SU-DHL-6 (cell line): ENCODE data around the gene FOXD4L3.
"Not testable (repeated sequence)": the region's sequence is repeated elsewhere in the genome, so short reads cannot be mapped to it uniquely, and the experiment has no call there.

Experiments used
- CTCF ChIP-seq: fragments of 200-600 bp; sonication (generic); IDR thresholded peaks from one replicate; pipeline ENCODE4 v1.5.1; 2017; ENCODE audit warnings: antibody characterized with exemption, mild to moderate bottlenecking, low read length, moderate library complexity; ENCODE audit not compliant: insufficient read depth, poor library complexity, severe bottlenecking
- EZH2phosphoT487 ChIP-seq: fragments of 200-600 bp; sonication (generic), shearing (Covaris generic); conservative IDR thresholded peaks from 2 replicates; pipeline ENCODE4 v1.6.1; 2018; ENCODE audit warnings: mild to moderate bottlenecking, antibody characterized with exemption, low read length, moderate library complexity, mixed read lengths

GRCh38 chr9:68311208-68311607, 8.5 kb downstream of the FOXD4L3 start:
- TF ChIP-seq CTCF, EZH2phosphoT487: not testable (repeated sequence)
